Kidney glomerular epithelial cell (primary cell): ENCODE measurements around the gene PRSS22.

Source experiments
- DNase-seq: peaks from one replicate; lab custom pipeline; 2025; lab: John Stamatoyannopoulos, UW

PRSS22 gene

DNA sequence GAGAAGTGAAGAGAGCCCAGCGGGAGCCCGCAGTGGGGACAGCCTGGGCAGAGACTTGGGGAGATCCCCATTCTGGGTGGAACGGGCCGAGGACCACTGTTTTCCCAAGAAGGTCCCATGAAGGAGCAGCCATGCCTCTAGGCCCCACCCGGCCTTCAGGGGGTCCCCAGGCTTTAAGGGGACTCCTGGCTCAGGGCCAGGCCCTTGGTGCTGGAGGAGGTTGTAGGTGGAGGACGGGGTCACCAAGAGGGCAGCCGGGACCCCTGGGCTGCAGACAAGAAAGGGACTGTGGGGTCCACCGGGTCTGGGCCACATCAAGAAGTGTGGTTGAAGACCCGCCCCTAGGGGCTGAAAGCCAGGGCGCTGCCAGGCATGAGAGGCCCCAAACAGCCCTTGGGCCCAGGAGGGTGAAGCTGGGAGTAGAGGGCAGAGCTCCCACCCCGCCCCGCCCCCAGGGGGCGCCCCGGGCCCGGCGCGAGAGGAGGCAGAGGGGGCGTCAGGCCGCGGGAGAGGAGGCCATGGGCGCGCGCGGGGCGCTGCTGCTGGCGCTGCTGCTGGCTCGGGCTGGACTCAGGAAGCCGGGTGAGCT lies 41.1 kb downstream of the PRSS22 start, which contains the start of gene PRSS21:
TSS of gene PRSS21 (plus strand) at position 487 of the 589 bp plus-strand sequence. CDS start at position 519, 32 bp downstream.
- no peak for DNase-seq

- no peak for DNase-seq
Observed at GRCh38 chr16:2815299-2815771, 42.6 kb downstream of the PRSS22 start.

DNA sequence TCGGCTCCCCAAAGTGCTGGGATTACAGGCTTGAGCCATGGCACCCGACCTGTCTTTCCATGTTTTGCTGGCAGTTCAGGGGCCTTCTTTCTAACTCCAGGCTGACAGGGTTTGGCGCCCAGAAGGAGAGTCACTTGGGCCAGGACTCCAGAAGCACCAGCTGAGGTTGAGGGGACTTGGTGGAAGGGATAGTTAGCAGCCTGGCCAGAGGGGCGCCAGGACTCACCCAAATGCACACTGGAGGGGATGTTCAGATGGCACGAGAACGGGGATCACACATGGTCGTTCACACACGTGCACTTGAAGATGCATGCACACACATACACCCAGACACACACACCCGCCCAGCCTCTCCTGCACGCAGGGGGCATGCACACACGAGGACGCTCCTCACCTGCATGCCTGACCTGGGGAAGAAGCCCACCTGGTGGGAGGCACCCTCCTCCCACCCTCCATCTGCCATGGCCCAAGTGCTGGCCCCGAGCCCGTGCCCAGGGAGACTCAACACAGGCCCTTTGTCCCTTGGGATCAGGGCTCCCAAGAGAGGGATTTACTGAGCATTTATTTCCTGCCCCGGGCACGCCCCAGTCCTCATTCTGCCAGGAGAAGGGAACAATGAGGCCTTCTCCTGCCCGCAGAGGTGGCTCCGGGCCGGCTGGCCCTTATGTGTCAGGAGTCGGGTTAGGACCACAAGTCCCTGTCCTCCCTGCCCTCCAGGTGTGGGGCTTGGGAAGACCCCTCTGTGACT lies 43.2 kb downstream of the PRSS22 start:
- DNase-seq = no peak

GRCh38 chr16:2813771-2814221 lies 44.2 kb downstream of the PRSS22 start:
- DNase-seq = no peak

DNA sequence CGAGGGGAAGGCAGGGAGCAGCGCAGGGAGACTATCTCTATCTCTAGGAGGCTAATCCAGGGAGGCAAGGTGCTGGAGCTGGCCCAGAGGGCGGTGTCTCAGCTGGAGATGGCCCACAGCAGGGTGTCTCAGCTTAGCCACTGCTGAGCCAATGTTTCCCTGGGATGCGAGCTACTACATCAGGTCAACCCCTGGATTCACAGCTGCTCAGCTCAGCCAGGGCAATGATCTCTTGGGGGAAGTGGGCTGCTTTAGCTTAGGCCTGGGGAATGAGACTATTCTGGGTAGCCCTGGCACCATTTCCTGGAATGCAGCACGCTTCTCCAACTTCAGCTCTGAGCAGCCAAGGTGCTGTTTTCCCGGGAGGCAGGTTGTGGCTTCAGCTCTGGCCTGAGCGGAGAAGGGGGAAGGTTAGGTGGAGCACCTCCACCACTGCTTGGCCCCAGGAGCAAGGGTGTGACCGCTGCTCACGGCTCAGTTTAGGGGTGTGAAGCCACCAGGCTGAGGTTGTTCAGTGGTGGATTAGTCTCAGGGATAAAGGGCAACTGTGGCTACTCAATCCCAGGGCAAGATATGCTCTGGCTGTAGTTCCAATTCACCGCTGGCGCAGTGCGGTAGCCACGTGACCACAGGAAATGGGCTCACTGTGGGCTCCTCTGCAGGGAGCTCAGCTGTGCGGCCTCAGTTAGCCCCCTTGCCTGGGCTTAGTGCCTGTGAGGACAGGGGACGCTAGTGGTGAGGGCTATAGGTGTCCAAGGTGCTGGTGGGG lies 46.1 kb downstream of the PRSS22 start:
- DNase-seq = no peak

DNA sequence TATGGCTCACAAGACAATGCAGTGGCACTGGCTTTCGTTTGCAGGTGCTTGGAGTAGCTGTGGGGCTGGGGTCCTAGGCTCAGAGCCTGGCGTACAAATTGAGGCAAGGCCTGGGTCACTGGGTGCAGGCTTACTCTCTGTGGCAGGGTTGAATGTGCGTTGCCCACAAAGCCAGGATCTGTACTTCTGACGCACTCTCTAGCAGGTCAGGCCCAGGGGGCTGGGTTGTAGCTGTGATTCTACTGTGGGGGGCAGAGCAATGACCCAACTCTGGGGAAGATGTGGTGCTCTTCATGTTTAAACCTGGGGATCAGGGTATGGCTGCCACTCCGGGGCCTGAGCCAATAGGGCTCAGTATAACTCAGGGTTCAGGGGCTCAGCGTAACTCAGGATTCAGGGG lies 47.3 kb downstream of the PRSS22 start:
- DNase-seq = no peak

GRCh38 chr16:2809149-2809760 lies 48.7 kb downstream of the PRSS22 start:
- no peak for DNase-seq

GRCh38 chr16:2808181-2808580 lies 49.8 kb downstream of the PRSS22 start:
- DNase-seq = no peak

DNA sequence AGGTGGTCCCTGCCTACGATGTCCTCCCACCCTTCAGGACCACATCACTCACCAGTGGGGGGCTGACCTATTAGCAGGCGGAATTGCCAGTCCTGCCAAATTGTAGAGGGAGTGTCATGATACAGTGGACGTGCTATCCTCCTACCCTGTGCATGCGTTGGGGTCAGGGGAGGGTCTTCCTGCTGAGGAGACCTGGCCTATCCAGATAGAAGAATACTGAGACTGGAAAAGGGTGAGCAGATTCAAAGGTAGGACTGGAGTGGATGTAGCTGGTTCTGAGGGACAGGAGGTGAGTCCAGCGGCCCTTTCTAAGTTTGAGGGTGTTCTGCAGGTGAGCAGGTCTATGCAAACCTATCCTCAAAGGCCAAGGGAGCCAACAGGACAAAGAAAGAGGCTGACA lies 51.7 kb downstream of the PRSS22 start:
- DNase-seq = no peak

DNA sequence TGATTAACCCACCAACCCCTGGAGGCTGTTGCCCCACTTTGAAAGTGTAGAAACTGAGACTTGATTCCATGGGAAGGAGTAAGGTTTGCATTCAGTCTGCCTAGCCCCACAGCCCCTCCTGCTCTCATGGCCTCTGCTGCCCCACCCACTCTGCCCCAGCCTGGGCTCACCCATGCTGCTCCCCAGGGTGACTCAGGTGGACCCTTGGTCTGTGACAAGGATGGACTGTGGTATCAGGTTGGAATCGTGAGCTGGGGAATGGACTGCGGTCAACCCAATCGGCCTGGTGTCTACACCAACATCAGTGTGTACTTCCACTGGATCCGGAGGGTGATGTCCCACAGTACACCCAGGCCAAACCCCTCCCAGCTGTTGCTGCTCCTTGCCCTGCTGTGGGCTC lies 53.2 kb downstream of the PRSS22 start:
- no peak for DNase-seq

GRCh38 chr16:2803545-2804195 lies 54.3 kb downstream of the PRSS22 start:
- no peak for DNase-seq
